ENCODE measurements around the gene PHOX2A.

The PHOX2A gene

GRCh38 chr11:72190631-72191071, 53.3 kb downstream of the PHOX2A start:
- H3K27ac ChIP-seq = no peak overlapping the region
- TF ChIP-seq POLR2AphosphoS5 (IDR thresholded peaks at IDR 0.05; ENCODE audit: borderline replicate concordance, low read depth, low read length) = no peak
- TF ChIP-seq EZH2 (IDR thresholded peaks at IDR 0.05) = no peak
- no peak for TF ChIP-seq FOXP2 (optimal IDR thresholded peaks at IDR 0.05; ENCODE audit: control extremely low read depth, extremely low read length, insufficient read depth)
- no peak for DNase-seq (ENCODE audit: low read depth, low spot score)

GRCh38 chr11:72189455-72190250, 54.3 kb downstream of the PHOX2A start:
- no peak for DNase-seq (ENCODE audit: low read depth, low spot score)
- TF ChIP-seq EZH2 (IDR thresholded peaks at IDR 0.05) (no peak), POLR2AphosphoS5 (IDR thresholded peaks at IDR 0.05; ENCODE audit: borderline replicate concordance, low read depth, low read length) (no peak), FOXP2 (optimal IDR thresholded peaks at IDR 0.05; ENCODE audit: control extremely low read depth, extremely low read length, insufficient read depth) (no peak)
- no peak overlapping the region for H3K27ac ChIP-seq
- H3K9ac ChIP-seq (ENCODE audit: insufficient read length) = no peak overlapping the region
- no peaks in the 10 kb centered on the region for H3K9me3 ChIP-seq (ENCODE audit: low read depth, low read length)
- H3K36me3 ChIP-seq (ENCODE audit: insufficient read depth, low read length) = no peaks in the 10 kb centered on the region
- H3K4me3 ChIP-seq = no peak overlapping the region

More at GRCh38 chr11:72190631-72191071, 53.3 kb downstream of the PHOX2A start:
- Histone ChIP-seq H3K36me3 (ENCODE audit: insufficient read depth, low read length) (no peaks in the 10 kb centered on the region), H3K9me3 (ENCODE audit: low read depth, low read length) (no peaks in the 10 kb centered on the region), H3K9ac (ENCODE audit: insufficient read length) (no peak overlapping the region), H3K4me3 (no peak overlapping the region)
